Activated CD8-positive, alpha-beta memory T cell treated with anti-CD3 and anti-CD28 coated beads, Interleukin-2, amount 50 U/mL, for 1 hour (primary cell): ENCODE results near the gene ANO9.
"Not testable (repeated sequence)": the region's sequence is repeated elsewhere in the genome, so short reads cannot be mapped to it uniquely, and the experiment has no call there.

Source experiments
- DNase-seq: peaks from one replicate; pipeline ENCODE4 v3.0.0-alpha.2; 2020; ENCODE audit errors: extremely low read depth

ANO9 gene

GRCh38 chr11:471468-472145 is 29.8 kb upstream of the ANO9 start:
- DNase-seq = no peak

GRCh38 chr11:469684-470560 is 28.1 kb upstream of the ANO9 start:
- DNase-seq = no peak

- not testable (repeated sequence) for DNase-seq
Observed at GRCh38 chr11:469026-469683, 27.3 kb upstream of the ANO9 start.

GRCh38 chr11:468493-468892 is 26.7 kb upstream of the ANO9 start:
- DNase-seq = no peak

GRCh38 chr11:468036-468435 is 26.2 kb upstream of the ANO9 start:
- DNase-seq = no peak

GRCh38 chr11:465896-466530 is 24.2 kb upstream of the ANO9 start:
- no peak for DNase-seq

GRCh38 chr11:464316-464715 is 22.5 kb upstream of the ANO9 start:
- no peak for DNase-seq

- no peak for DNase-seq
Observed at GRCh38 chr11:462107-462890, 20.5 kb upstream of the ANO9 start.

GRCh38 chr11:461626-462025 is 19.8 kb upstream of the ANO9 start:
- DNase-seq = no peak

GRCh38 chr11:460331-461199 is 18.8 kb upstream of the ANO9 start:
- no peak for DNase-seq

- DNase-seq = no peak
Observed at GRCh38 chr11:459511-460220, 17.9 kb upstream of the ANO9 start.

GRCh38 chr11:457111-457760 is 15.4 kb upstream of the ANO9 start:
- no peak for DNase-seq

GRCh38 chr11:456533-456932 is 14.7 kb upstream of the ANO9 start:
- no peak for DNase-seq

GRCh38 chr11:455566-456147 is 13.8 kb upstream of the ANO9 start:
- no peak for DNase-seq

GRCh38 chr11:454801-455565 is 13.2 kb upstream of the ANO9 start:
- DNase-seq = no peak

- no peak for DNase-seq
Observed at GRCh38 chr11:454043-454442, 12.2 kb upstream of the ANO9 start.

GRCh38 chr11:453564-453963 is 11.8 kb upstream of the ANO9 start:
- no peak for DNase-seq

- DNase-seq = no peak
Observed at GRCh38 chr11:452916-453527, 11.2 kb upstream of the ANO9 start.
